GM12874 (cell line): ENCODE results near the gene DHRSX.

ENCODE experiments used
- TF ChIP-seq, protein P1 (sequence below): IDR thresholded peaks from 2 replicates; pipeline ENCODE4 v1.5.1; 2011; ENCODE audit warnings: low read depth, mild to moderate bottlenecking, control low read depth, low read length, moderate library complexity; ENCODE audit not compliant: insufficient read depth

DHRSX gene

GRCh38 chrX:2414384-2414783, 86.4 kb downstream of the DHRSX start:
- TF ChIP-seq, protein P1, sequence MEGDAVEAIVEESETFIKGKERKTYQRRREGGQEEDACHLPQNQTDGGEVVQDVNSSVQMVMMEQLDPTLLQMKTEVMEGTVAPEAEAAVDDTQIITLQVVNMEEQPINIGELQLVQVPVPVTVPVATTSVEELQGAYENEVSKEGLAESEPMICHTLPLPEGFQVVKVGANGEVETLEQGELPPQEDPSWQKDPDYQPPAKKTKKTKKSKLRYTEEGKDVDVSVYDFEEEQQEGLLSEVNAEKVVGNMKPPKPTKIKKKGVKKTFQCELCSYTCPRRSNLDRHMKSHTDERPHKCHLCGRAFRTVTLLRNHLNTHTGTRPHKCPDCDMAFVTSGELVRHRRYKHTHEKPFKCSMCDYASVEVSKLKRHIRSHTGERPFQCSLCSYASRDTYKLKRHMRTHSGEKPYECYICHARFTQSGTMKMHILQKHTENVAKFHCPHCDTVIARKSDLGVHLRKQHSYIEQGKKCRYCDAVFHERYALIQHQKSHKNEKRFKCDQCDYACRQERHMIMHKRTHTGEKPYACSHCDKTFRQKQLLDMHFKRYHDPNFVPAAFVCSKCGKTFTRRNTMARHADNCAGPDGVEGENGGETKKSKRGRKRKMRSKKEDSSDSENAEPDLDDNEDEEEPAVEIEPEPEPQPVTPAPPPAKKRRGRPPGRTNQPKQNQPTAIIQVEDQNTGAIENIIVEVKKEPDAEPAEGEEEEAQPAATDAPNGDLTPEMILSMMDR: no peak

DNA sequence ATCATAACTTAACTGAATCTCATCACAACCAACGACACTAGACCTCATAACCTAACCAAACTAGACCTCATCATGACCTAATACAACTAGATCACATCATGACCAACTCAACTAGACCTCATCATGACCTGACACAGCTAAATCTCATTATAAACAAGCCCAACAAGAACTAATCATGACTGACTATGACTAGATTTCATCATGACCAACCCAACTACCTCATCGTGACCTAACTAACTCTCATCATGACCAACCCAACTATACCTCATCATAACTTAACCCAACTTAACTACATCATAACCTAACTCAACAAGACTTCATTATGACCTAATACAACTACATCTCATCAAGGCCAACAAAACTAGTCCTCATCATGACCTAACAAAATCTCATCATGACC, 86.8 kb downstream of the DHRSX start:
- TF ChIP-seq, protein P1: no peak

DNA sequence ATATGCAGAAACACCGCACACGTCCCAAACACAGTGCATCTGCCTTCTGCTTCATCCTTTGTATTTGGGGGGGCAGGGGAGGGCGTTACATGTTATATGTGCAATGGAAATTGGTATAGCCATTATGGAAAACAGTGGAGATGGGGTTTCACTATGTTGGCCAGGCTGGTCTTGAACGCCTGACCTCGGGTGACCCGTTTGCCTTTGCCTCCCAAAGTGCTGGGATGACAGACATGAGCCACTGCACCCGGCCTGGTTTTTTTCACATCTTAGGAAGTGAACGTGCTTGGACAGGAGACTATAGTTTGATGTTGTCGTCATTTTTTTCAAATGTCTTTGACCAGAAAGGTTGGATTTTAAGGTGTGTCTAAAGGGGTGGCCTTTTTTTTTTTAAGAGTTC, 88.6 kb downstream of the DHRSX start:
- TF ChIP-seq, protein P1: no peak

GRCh38 chrX:2410279-2411020, 90.3 kb downstream of the DHRSX start:
- TF ChIP-seq, protein P1: no peak

GRCh38 chrX:2409796-2410195, 91.0 kb downstream of the DHRSX start:
- TF ChIP-seq, protein P1: no peak

DNA sequence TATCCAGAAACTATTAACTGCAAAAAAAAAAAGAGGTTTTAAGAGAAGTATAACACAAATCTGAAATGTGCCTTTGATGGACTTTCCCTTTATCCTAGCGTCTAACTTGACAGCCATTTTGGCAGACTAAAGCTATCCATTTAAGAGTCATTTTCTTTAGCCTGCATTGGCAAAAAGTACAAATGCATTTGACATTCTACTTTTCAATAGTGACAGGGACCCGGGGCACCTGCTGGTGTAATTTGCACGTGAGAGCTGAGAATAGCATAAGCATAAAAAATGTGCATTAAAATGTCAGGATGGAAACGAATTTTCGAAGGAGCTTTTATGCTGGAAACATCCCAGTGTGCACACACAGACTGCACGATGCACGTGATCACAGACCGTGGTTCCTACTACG, 91.9 kb downstream of the DHRSX start:
- TF ChIP-seq, protein P1: no peak

DNA sequence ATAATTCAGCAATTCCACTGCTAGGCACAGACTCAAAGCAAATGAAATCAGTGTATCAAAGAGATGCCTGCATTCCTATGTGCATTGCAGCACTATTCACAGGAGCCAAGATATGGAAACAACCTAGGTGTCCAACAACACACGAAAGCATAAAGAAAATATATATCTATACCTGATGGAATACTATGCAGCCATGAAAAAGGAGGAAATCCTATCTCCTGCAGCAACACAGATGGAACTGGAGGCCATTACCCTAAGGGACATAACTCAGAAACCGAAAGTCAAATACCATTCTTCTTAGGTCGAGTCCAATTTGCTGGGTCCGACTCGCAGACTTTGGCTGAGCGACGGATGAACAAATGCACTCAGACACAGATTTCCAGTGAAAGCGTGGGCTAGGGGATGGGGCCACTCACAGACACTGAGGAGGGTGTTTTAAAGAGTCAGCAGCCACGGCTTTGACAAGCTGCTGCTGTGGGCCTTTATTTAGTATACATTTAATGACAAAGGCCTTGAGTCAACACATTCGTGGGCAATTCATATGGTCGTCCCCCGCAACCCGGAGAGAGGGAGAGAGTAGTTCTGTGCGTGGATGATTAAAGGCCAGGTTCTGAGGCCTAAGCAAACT, 93.8 kb downstream of the DHRSX start:
- TF ChIP-seq, protein P1: no peak
